Mesothelial cell of epicardium (in vitro differentiated cells): ENCODE measurements around the gene RELA. TPM values are rescaled to one million over a fixed set of nuclear protein-coding genes. Genes with fewer than 3 reads are reported as not detected.

Experiments
- DNase-seq, 2 experiments: peaks; one replicate each; pipeline ENCODE4 v3.0.0; 2021; ENCODE audit warnings: low spot score in 2 of 2; ENCODE audit not compliant: unreplicated experiment in 2 of 2
- H3K27ac Mint-ChIP-seq: 2 replicates; pipeline ENCODE4 v1.8.0; 2021; ENCODE audit warnings: mixed read lengths
- H3K27me3 Mint-ChIP-seq: 2 replicates; pipeline ENCODE4 v1.8.0; 2021; ENCODE audit warnings: low read depth, mixed read lengths
- H3K36me3 Mint-ChIP-seq: 2 replicates; pipeline ENCODE4 v1.8.0; 2021; ENCODE audit warnings: mixed read lengths
- H3K4me1 Mint-ChIP-seq: 2 replicates; pipeline ENCODE4 v1.8.0; 2021; ENCODE audit warnings: mixed read lengths
- H3K4me3 Mint-ChIP-seq: 2 replicates; pipeline ENCODE4 v1.8.0; 2021; ENCODE audit warnings: mild to moderate bottlenecking, moderate library complexity, mixed read lengths
- H3K9me3 Mint-ChIP-seq: 2 replicates; pipeline ENCODE4 v1.8.0; 2021; ENCODE audit warnings: mixed read lengths
- total RNA-seq: library from RNA; stranded (reverse); gene quantifications from 3 replicates; pipeline ENCODE4 v1.2.1, GENCODE V29; 2021
- TF ChIP-seq, protein P1 (sequence below): fragments of 200-600 bp; sonication (generic); IDR thresholded peaks from one replicate; pipeline ENCODE4 v1.5.0; 2021; ENCODE audit warnings: antibody characterized with exemption; ENCODE audit not compliant: unreplicated experiment

RELA gene
- total RNA-seq, 1 donor from 2014 or later: 96.8 TPM

DNA sequence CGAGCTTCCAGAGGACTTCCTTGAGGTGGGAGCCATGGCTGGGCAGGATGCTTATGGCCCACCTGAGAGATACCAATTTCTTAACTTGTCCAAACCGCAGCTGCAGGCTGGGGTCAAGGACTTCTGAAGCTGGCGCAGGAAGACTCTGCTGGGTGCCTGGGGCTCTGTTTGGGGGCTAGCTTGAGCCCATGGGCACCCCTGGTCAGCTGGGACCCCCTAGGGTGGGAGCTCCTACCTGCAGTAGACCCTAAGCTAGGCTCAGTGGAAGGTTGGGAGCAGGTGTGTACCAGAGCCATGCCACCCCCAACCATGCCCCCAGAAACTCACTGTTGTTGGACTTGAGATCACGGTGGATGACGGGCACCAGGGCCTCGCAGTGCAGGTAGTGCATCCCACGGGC is 50.0 kb downstream of the RELA start:
- Mint-ChIP-seq H3K36me3 (peaks cover 8% of the 10 kb centered on the region), H3K9me3 (no peaks in the 10 kb centered on the region), H3K27ac (peak overlapping the region; percentile 85), H3K4me1 (peaks cover 21% of the 10 kb centered on the region), H3K27me3 (no peaks in the 10 kb centered on the region), H3K4me3 (peak overlapping the region; percentile 87)
- no peak for DNase-seq
- TF ChIP-seq, protein P1, sequence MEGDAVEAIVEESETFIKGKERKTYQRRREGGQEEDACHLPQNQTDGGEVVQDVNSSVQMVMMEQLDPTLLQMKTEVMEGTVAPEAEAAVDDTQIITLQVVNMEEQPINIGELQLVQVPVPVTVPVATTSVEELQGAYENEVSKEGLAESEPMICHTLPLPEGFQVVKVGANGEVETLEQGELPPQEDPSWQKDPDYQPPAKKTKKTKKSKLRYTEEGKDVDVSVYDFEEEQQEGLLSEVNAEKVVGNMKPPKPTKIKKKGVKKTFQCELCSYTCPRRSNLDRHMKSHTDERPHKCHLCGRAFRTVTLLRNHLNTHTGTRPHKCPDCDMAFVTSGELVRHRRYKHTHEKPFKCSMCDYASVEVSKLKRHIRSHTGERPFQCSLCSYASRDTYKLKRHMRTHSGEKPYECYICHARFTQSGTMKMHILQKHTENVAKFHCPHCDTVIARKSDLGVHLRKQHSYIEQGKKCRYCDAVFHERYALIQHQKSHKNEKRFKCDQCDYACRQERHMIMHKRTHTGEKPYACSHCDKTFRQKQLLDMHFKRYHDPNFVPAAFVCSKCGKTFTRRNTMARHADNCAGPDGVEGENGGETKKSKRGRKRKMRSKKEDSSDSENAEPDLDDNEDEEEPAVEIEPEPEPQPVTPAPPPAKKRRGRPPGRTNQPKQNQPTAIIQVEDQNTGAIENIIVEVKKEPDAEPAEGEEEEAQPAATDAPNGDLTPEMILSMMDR: no peak

DNA sequence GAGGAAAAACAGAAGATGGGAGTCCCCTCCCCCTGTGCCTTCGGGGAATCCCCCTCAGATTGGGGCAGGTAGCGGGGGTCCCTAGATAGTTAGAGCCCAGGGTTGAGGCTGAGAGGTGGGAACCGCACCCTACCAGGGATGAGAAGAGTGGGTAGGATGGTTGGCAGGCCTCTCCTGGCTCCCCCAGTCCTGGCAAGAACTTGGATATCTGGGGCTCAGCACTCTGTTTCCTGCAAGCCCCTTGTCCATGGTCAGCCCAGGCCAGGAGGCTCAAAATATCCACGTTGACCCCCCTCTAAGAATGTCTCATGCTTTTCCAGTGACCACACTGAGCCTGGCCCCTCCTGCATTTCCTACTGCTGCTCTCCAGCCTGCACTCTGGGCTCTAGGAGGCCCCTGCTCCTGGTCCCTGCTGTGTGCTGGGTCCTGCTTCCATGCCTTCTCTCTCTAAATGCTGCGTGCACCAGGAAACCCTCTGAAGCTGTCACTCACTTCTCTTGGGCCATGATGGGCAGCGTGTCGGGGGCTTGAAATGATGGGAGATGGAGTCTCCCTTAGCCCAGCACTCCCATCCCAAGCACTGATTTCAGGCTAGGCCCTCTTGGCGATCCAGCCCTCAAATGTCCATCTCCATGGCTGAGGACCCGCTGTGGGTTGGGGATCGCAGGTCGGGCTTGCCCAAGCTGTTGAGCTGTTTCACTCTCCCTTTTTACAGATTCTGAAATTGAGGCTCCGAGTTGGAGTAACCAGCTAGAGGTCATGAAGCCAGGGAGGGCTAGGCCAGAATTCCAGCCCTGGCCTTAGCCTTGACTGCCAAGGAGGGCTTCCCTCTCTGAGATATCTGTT is 50.7 kb downstream of the RELA start:
- TF ChIP-seq, protein P1: no peak
- H3K27ac Mint-ChIP-seq: peak overlapping the region; percentile 85
- H3K4me1 Mint-ChIP-seq: peaks cover 26% of the 10 kb centered on the region
- H3K36me3 Mint-ChIP-seq: peaks cover 8% of the 10 kb centered on the region
- no peaks in the 10 kb centered on the region for H3K27me3 Mint-ChIP-seq
- no peaks in the 10 kb centered on the region for H3K9me3 Mint-ChIP-seq
- DNase-seq: no peak
- peak overlapping the region; percentile 87 for H3K4me3 Mint-ChIP-seq

DNA sequence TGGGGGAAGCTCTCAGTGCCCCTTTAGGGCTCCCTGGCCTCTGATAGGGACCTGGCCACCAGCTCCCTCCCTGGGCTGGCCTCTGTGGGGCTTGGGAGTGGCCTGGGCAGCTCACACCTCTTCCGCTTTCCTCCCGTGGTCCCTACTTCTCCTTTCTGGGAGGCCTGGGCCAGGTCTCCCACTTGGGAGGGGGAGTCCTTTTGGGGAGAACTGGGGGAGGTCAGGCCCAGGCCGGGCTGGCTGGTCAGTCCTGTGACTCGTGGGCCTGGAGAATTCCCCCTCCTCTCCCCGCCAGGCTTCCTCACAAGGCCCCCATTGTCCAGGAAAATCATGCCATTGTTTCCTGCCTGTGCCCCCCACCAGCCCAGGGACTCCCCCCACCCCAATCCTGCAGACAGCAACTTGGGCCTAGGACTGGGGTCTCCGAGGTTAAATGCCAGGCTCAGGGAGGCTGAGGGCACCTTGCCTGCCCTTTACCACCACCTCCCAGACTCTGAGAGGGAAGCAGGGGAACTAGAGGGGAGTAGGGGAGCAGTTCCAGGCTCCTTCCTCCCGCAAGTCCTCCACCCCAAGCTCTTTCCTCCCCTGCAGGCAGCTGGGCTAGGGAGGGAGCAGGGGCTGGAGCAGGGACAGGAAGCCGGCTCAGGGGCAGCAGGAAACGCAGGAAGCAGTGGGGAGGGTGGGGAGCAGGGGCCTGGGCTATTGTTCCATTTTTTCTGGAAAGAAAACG is 51.5 kb downstream of the RELA start:
- Mint-ChIP-seq H3K4me1 (peaks cover 25% of the 10 kb centered on the region), H3K9me3 (no peaks in the 10 kb centered on the region), H3K36me3 (peaks cover 8% of the 10 kb centered on the region), H3K27me3 (no peaks in the 10 kb centered on the region), H3K4me3 (no peak overlapping the region), H3K27ac (no peak overlapping the region)
- no peak for DNase-seq
- TF ChIP-seq, protein P1: no peak

DNA sequence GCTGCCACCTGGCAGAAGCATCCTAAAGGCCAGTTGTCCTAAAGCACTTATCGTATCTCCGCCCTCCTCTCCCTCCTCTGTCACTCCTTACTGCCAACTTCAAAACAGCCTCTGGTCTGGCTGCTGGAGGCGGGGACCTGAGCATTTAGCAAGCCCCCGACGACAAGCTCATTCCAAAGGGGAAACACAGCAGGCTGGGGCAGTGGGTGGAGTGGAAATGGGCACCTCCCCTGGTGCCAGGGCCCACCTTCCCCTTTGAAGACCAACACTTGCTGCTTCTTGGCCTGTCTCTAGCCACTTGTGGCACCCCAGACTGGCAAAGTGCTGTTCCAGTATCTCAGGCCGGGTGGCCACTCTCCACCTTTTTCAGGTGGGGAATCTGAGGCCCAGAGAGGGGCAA is 52.3 kb downstream of the RELA start:
- Mint-ChIP-seq H3K4me3 (no peak overlapping the region), H3K27ac (no peak overlapping the region), H3K4me1 (peaks cover 25% of the 10 kb centered on the region), H3K9me3 (no peaks in the 10 kb centered on the region), H3K36me3 (peaks cover 10% of the 10 kb centered on the region), H3K27me3 (no peaks in the 10 kb centered on the region)
- TF ChIP-seq, protein P1: no peak
- DNase-seq: no peak

DNA sequence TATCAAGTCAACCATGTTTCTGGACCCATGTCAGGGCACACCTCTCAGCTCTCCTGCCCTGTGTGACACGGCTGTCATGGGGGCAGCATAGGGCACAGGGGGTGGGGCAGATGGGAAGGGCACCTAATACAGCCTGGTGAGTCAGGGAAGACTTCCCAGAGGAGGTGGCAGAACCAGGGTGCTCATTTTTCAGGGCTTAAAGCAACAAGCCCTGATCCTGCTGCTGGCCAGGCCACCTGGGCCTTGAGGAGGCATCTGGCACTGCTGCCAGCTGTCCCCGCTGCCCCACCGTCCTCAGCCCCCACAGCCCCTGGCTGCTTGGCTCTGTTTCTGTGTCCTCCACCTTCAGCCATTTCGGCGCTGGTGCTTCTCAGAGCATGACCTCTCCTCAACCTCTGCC is 53.1 kb downstream of the RELA start:
- H3K27ac Mint-ChIP-seq: no peak overlapping the region

More for the DNA sequence above, 53.1 kb downstream of the RELA start:
- Mint-ChIP-seq H3K4me1 (peaks cover 25% of the 10 kb centered on the region), H3K36me3 (peaks cover 10% of the 10 kb centered on the region), H3K27me3 (no peaks in the 10 kb centered on the region), H3K4me3 (no peak overlapping the region), H3K9me3 (no peaks in the 10 kb centered on the region)
- TF ChIP-seq, protein P1: no peak
- no peak for DNase-seq
